ENCODE data around the gene AHSG.

DNA sequence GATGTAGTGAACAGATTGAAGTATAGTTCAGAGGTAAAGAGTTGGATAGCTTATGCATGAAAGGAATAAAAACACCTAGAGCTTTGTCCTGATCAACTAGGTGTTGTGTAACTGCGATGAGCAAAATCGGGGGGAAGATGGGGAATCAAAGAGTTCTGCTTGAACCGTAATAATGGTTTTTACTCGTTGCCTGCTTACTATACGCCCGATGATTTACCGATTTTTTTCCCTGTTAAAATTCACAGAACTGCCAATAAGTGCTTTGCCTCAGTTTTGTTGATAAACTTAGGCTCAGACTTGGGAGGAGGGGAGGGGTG, 43.1 kb upstream of the AHSG start:
- TF ChIP-seq POLR2A (IDR thresholded peaks at IDR 0.05; ENCODE audit: low read length): no peak
- no peak for TF ChIP-seq GATA1 (IDR thresholded peaks at IDR 0.05; ENCODE audit: low read depth, low read length)
